Endothelial cell of umbilical vein (primary cell): ENCODE measurements around the gene ALG6. TPM values are rescaled to one million over a fixed set of nuclear protein-coding genes. Genes with fewer than 3 reads are reported as not detected.

Experiments used
- BruUV-seq: library from RNA; stranded (reverse); fragments of 400-500 nt; replicated peaks from 2 replicates; lab custom pipeline; 2021; lab: Mats Ljungman, UMichigan
- CTCF ChIA-PET: fragments of 300-600, 350-600 bp; sonication (Branson Sonifier 250); formaldehyde crosslinking; loops from one replicate; lab custom pipeline; 2021; ENCODE audit warnings: antibody characterized with exemption, inconsistent platforms; lab: Charles Lee
- POLR2A ChIA-PET: fragments of 300-600, 350-600 bp; sonication (Branson Sonifier 250); formaldehyde crosslinking; loops from one replicate; lab custom pipeline; 2021; ENCODE audit warnings: antibody characterized with exemption, inconsistent platforms; lab: Charles Lee
- DNase-seq: peaks from one replicate; pipeline ENCODE4 v3.0.0-alpha.2; 2011; ENCODE audit warnings: low read depth, low spot score
- FAIRE-seq: peaks from 2 replicates; lab custom pipeline; 2011; peaks lifted over from hg19 to GRCh38; lab: Jason Lieb, UNC
- H2AFZ ChIP-seq: 2 replicates; pipeline ENCODE4 v1.6.0; 2012; ENCODE audit warnings: low read depth, low read length, control low read depth, inconsistent platforms
- H3K27ac ChIP-seq: 2 replicates; pipeline ENCODE4 v1.5.1; 2011; ENCODE audit warnings: low read depth, mild to moderate bottlenecking, control low read depth, low read length, moderate library complexity; ENCODE audit not compliant: insufficient read depth
- H3K27me3 ChIP-seq, 2 experiments: 2 replicates each; pipeline versions ENCODE4 v1.6.0 to v1.6.1; 2011; ENCODE audit warnings: low read length in 2 of 2, mixed read lengths in 1 of 2; ENCODE audit not compliant: control insufficient read depth in 2 of 2, insufficient read depth in 2 of 2
- H3K36me3 ChIP-seq, 2 experiments: 2 replicates in 1 of 2; 3 replicates in 1 of 2; pipeline ENCODE4 v1.5.1; 2011; ENCODE audit warnings: low read length in 2 of 2, mild to moderate bottlenecking in 1 of 2, moderate library complexity in 1 of 2; ENCODE audit not compliant: control insufficient read depth in 2 of 2, insufficient read depth in 2 of 2; ENCODE audit errors: extremely low read depth in 1 of 2
- H3K4me1 ChIP-seq: 3 replicates; pipeline ENCODE4 v1.5.1; 2011; ENCODE audit warnings: mild to moderate bottlenecking, low read length; ENCODE audit not compliant: control insufficient read depth, insufficient read depth; ENCODE audit errors: extremely low read depth
- H3K4me2 ChIP-seq: 2 replicates; pipeline ENCODE4 v1.6.1; 2011; ENCODE audit warnings: low read length, control low read depth, mixed read lengths; ENCODE audit not compliant: insufficient read depth
- H3K4me3 ChIP-seq, 3 experiments: fragments of 200-600 bp in 1 of 3; sonication (generic), shearing (Covaris generic) in 1 of 3; replicated peaks in 1 of 3; 2 replicates each; pipeline ENCODE4 v1.5.1; 2011 to 2016; ENCODE audit warnings: control low read depth in 3 of 3, low read length in 3 of 3, mild to moderate bottlenecking in 2 of 3, inconsistent platforms in 1 of 3, low read depth in 1 of 3, moderate library complexity in 1 of 3; ENCODE audit not compliant: insufficient read depth in 1 of 3
- H3K79me2 ChIP-seq: 2 replicates; pipeline ENCODE4 v1.6.0; 2012; ENCODE audit warnings: low read length, inconsistent platforms; ENCODE audit not compliant: control insufficient read depth, insufficient read depth
- H3K9ac ChIP-seq: replicated peaks from 2 replicates; pipeline ENCODE3; 2011; ENCODE audit warnings: low read length, control low read depth; ENCODE audit not compliant: insufficient read depth; ENCODE audit errors: extremely low read depth
- H3K9me1 ChIP-seq: replicated peaks from 3 replicates; pipeline ENCODE4 v1.6.0; 2011; ENCODE audit warnings: mild to moderate bottlenecking, low read length; ENCODE audit not compliant: control insufficient read depth, insufficient read depth; ENCODE audit errors: extremely low read depth
- H3K9me3 ChIP-seq: replicated peaks from 2 replicates; pipeline ENCODE4 v1.5.1; 2012; ENCODE audit warnings: low read length, inconsistent platforms; ENCODE audit not compliant: control insufficient read depth, insufficient read depth
- H4K20me1 ChIP-seq: replicated peaks from 2 replicates; pipeline ENCODE3; 2011; ENCODE audit warnings: mild to moderate bottlenecking, low read length; ENCODE audit not compliant: control insufficient read depth, insufficient read depth; ENCODE audit errors: extremely low read depth
- CTCF ChIP-seq, 2 donors: IDR thresholded peaks; 1 replicate in 1 of 2; 2 replicates in 1 of 2; pipeline ENCODE4 v1.5.1; 2011; ENCODE audit warnings: low read length in 2 of 2, mild to moderate bottlenecking in 2 of 2, moderate library complexity in 2 of 2, control low read depth in 1 of 2, inconsistent platforms in 1 of 2, low read depth in 1 of 2; ENCODE audit not compliant: insufficient read depth in 1 of 2; ENCODE audit errors: extremely low read depth in 1 of 2
- EZH2 ChIP-seq: IDR thresholded peaks from 2 replicates; pipeline ENCODE4 v1.6.1; 2012; ENCODE audit warnings: borderline replicate concordance, low read depth, mild to moderate bottlenecking, moderate library complexity, low read length, inconsistent platforms; ENCODE audit not compliant: severe bottlenecking
- FOS ChIP-seq: IDR thresholded peaks from 2 replicates; pipeline ENCODE4 v1.6.1; 2011; ENCODE audit warnings: mild to moderate bottlenecking, low read length, moderate library complexity, borderline replicate concordance; ENCODE audit not compliant: insufficient read depth
- GATA2 ChIP-seq: IDR thresholded peaks from 2 replicates; pipeline ENCODE4 v1.7.0; 2011; ENCODE audit warnings: low read depth, mild to moderate bottlenecking, moderate library complexity, mixed read lengths, low read length; ENCODE audit not compliant: insufficient read length, insufficient read depth
- JUN ChIP-seq: IDR thresholded peaks from 2 replicates; pipeline ENCODE4 v1.6.1; 2011; ENCODE audit warnings: borderline replicate concordance, low read depth; ENCODE audit not compliant: insufficient read length, insufficient read depth
- MYC ChIP-seq: IDR thresholded peaks from one replicate; pipeline ENCODE4 v1.6.1; 2011; ENCODE audit warnings: mild to moderate bottlenecking, low read depth, low read length
- POLR2A ChIP-seq: IDR thresholded peaks from 2 replicates; pipeline ENCODE4 v1.6.1; 2012; ENCODE audit warnings: low read depth, mild to moderate bottlenecking, control low read depth, low read length
- POLR2AphosphoS5 ChIP-seq: IDR thresholded peaks from 2 replicates; pipeline ENCODE4 v1.6.1; 2012; ENCODE audit warnings: low read depth, mild to moderate bottlenecking, control low read depth, low read length, moderate library complexity; ENCODE audit not compliant: insufficient read depth
- dilution Hi-C: fragments of 300-500 bp; cut with MboI; formaldehyde crosslinking; loops from one replicate; pipeline ENCODE4 v1.15.0; 2019; ENCODE audit warnings: low sequenced_read_pairs; ENCODE audit not compliant: extremely low pct_ligation_motif_present
- intact Hi-C: fragments of 100-400 bp; cut with micrococcal nuclease; formaldehyde crosslinking; loops from one replicate; pipeline ENCODE4 v1.10.0; 2022
- polyA plus RNA-seq, 4 experiments: library from polyadenylated mRNA; depleted of rRNA in 3 of 4; stranded (reverse) in 3 of 4; unstranded in 1 of 4; fragments of >200 nt; gene quantifications; 2 replicates each; pipeline versions ENCODE4 v1.2.1 to v1.2.3, GENCODE V29; 2011 to 2012; ENCODE audit warnings: missing spikeins in 1 of 4
- total RNA-seq: library from RNA; stranded (reverse); gene quantifications from 2 replicates; pipeline ENCODE4 v1.2.3, GENCODE V29; 2021
- TF ChIP-seq, protein P1 (sequence below): IDR thresholded peaks from 2 replicates; pipeline ENCODE4 v1.6.1; 2011; ENCODE audit not compliant: insufficient read depth, insufficient read length

Gene ALG6
- total and polyA plus RNA-seq, 2 donors (not counting 3 experiments of a cell fraction or from before 2014, with no cell fraction given), result 14.4 to 17.3 TPM

DNA sequence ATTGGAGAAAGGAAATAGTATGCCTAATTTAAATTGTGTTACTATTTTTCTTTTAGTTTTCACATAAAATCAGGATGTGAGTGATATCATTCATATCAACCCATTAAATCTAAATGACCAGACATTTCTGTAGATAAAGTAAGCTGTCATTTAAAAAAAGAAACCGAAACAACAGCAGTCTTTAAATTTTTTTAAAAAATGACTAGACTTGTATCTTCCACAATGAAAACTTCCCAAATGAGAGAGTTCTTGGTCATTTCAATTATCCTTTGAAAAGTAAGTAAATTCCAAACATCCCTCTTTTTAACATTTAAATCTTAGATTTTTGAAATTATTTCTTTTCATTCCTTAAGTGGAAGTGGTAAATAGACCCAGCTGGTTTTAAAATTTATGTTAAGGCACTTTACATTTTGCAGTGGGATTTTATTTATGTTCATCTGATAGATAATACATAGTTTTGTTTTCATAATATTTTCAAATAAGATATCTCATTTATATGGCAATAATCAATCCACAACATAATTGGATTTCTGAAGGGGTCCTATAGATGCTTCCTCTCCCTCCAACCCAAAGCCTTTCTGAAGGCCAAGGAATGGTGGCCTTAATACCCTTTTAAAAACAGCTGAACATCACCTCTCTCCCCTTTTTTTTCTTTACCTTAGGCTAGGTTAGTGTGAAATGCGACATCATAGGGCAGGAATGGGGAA, 42.0 kb upstream of the ALG6 start:
- H2AFZ ChIP-seq, result no peak overlapping the region
- BruUV-seq, result no TSS peak
- no peak overlapping the region for H3K4me3 ChIP-seq
- ChIA-PET CTCF (interaction anchor here (1.1 to 3.0 kb wide), 2 partner anchors 10 to 15 kb away, joined by 5 to 12 read pairs; no protein-coding TSS in a partner anchor), POLR2A (no interaction called here)
- no peak overlapping the region for H3K9ac ChIP-seq
- no peaks in the 10 kb centered on the region for H3K9me1 ChIP-seq
- dilution Hi-C loops (no loop called here), intact Hi-C loops (no loop called here)
- no peak overlapping the region for H3K4me2 ChIP-seq
- peaks cover 77 to 100% of the 10 kb centered on the region in 2 experiments for H3K27me3 ChIP-seq
- TF ChIP-seq GATA2 (no peak), MYC (no peak), EZH2 (no peak), POLR2A (no peak), FOS (no peak), CTCF (IDR thresholded peaks at IDR 0.05; ENCODE audit: extremely low read depth in 1 of 2, insufficient read depth in 1 of 2, low read depth in 1 of 2, low read length in 2 of 2) (no peak), JUN (no peak), POLR2AphosphoS5 (no peak)
- TF ChIP-seq, protein P1, sequence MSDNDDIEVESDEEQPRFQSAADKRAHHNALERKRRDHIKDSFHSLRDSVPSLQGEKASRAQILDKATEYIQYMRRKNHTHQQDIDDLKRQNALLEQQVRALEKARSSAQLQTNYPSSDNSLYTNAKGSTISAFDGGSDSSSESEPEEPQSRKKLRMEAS, result no peak
- no peaks in the 10 kb centered on the region for H3K79me2 ChIP-seq
- H4K20me1 ChIP-seq, result peaks cover 9% of the 10 kb centered on the region
- no peaks in the 10 kb centered on the region for H3K4me1 ChIP-seq
- H3K27ac ChIP-seq, result no peak overlapping the region
- DNase-seq, result no peak
- no peaks in the 10 kb centered on the region for H3K9me3 ChIP-seq
- no peaks in the 10 kb centered on the region for H3K36me3 ChIP-seq
- FAIRE-seq, result no peak
